HG02981 (cell line): ENCODE measurements around the gene KCNIP1.

Experiments used
- ATAC-seq: cut with Tn5 transposase; IDR thresholded peaks from one replicate; pipeline ENCODE4 v1.9.1; 2021; ENCODE audit warnings: mild to moderate bottlenecking, moderate library complexity; ENCODE audit not compliant: unreplicated experiment

KCNIP1 gene

DNA sequence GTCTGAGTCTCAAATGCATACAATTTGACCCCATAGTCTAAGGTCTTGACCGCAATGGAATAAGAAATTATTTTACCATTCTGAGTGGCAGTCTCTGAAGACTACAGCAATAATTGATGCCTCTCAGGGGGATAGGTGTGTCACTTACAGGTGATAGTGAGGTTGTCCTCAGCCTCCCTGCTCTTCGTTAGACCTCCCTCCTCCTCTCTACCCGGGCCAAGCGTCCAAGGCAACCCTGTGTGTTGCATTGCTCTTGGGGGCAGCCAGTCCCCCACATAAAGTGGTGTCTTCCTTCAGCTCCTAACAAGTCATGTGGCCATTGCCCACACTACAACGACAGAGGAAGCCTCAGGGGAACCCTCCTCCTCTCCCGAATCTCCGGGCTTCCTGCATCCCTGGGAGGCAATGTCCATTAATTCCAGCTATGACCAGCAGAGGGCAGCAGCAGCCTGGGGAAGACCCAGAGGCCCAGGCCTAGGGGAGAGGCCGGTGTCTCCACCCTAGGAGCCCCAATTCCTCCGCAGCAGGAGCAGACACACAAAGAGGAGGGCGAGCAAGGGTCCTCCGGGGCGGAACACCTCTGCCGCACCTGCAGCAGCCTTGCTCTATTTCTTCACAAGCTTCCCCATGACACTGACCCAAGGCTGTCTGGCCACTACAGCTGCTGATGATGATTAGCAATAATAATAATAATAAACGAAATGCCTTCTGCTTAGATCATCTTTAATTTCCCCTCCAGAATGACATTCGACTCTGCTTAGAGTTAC, 134.8 kb downstream of the KCNIP1 start:
- ATAC-seq: peak; percentile 68

DNA sequence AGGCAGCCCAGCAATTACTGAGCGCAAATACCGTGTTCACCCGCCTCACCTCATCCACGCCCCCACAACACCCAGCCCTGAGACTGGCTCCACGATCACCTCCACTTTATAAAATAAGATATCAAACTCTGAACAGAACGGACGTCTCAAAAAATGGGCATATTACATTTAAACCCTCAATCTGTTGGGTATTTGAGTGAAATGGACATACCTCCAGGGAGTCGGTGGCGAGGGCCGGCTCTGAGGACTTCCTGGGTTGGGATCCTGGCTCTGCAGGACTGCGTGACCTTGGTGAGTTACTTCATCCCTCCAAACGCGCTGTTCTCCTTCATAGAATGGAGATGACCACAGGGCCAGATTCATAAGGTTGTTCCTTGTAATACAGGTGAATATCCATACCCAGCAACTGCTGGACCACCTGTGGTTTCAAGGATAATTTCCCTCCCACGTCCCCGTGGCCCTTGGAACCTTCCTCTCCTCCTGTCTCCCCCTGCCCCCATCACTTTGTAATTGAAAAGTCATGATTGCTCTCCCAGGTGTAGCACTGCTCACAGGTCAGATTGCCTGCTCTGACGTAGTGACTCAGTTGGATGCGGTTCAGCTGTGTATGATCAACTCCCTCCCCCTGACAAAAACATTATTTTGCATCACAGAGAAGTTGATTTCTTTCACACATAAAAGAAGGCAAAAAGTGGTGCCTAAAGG, 135.6 kb downstream of the KCNIP1 start:
- no peak for ATAC-seq

DNA sequence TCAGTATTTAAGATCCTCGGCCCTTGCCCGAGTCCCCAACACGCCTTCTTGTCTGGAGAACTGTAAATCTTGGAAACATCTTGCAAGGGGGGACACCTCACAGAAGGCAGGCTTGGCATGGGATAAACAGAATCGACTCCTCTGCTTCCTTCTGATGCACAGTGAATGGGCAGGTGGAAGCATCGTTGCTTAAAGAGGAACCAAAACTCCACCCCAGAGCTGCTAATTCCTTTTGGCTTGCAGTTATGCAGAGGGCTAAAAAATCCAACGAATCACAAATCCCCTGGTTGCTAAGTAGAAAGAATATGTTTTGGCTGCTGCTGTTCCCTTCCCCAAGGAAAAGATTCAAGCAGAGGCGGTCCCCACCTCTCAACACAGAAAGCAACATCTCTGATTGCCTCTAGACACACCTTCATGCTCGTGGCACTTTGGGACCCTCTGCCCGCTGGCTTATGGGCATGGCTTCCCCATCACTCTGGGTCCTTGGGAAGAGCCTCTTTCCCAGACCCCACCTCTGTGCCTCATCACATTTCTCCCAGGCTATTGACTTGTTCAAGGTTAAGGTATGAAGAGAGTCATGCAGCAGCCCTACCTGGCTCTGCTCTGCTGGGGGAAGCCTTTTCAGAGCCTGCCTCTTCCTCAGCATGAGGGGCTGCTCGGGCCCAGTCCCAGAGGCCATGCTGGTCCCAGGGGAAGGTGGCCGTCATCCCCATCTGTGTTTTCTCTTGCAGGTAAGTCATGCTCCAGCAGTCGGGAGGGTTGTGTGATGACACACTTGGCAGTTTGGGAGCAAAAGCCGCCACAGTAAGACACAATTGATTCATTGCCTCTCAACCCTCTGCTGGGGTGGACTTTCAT, 137.1 kb downstream of the KCNIP1 start:
- ATAC-seq: no peak

DNA sequence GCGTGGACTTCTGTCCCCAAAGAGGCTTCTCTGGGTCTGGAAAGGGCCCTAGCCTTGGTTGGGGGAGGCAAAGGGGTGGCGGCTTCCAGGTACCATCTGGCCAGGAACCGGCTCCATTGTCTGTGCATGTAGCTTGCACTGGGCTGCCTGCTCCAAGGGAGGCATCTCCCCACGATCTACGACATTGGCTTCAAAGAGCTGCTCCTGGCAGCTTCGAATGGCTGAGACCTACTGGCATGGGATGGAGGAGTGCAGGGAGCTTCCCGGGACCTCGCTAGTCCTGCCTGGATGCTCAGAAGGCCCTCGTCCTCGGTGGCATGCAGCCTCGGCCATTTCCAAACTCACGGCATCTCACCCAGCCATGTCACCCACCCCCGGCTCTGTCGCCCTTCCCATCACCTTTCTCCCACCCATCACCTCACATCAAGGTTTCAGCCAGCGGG, 137.8 kb downstream of the KCNIP1 start:
- ATAC-seq: no peak

DNA sequence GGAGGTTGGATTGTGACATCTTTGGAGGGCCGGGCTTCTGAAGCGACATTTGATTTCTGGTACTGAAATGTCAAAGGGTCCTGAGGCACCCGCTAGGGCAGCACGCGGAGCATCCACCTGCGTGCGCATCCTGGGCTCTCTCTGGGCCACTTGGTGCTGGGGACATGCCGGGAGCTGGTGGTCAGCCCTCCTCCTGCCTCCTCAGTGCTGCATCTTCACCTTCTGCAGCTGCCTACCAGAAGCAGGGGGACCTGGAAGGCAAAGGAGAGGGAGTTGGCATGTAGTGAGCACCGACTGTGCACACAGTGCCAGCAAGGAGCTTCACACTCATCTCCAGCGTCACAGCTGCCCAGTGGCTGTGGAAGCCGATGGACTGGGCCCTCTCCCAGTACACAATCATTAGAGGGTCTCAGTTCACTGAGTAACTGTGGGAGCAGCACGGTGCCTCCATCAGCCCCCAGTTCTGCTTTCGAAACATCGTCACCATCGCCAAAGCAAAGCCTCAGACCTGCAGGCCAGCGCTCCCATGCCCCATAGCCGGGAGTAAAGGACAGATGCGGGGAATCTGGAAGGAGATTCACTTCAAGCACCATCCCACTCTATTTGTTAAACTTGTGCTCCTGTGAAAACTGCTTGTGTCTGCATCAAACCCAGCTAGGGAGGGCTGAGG, 138.4 kb downstream of the KCNIP1 start:
- no peak for ATAC-seq

DNA sequence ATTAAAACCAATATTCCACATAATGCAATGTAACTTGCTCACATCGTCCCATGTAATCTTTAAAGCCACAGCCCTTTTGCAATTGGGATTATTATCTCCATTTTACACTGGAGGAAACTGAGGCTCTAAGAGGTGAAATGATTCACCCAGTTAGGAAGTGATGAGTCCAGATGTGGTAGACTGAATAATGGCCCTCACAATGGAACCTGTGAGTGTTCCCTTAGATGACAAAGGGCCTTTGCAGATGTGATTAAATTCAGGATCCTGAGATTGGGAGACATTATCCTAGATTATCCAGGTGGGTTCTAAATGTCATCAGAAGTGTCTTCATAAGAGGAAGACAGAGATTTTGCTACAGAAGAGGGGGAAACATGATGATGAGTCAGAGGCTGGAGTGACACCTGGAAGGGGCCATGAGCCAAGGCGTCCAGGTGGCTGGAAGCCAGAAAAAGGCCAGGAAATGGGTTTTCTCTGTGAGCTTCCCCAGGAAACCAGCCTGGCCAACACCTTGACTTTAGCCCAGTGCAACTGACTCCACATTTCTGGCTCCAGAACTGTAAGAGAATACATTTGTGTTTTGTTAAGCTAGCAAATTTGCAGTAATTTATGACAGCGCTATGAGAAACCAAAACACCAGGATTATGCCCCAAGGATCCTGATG, 139.1 kb downstream of the KCNIP1 start:
- no peak for ATAC-seq

DNA sequence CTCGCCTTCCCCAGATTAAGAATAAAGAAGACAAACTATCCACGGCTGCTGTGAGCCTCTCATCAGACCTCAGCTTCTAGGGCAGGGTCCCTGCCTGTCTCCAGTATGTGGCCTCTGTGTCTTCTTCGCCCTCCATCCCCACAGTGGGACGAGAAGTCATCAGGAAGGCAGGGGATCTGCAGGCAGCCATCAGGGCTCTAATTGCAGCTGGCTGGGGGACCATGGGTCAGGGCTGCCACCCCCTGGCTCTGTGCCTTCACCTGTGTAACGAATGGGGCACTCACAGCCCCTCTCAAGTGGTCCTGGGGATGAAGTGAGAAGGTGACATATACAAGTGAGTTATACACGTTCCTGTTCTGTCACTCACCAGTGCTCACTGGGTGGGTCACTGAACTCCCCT, 139.8 kb downstream of the KCNIP1 start:
- no peak for ATAC-seq

DNA sequence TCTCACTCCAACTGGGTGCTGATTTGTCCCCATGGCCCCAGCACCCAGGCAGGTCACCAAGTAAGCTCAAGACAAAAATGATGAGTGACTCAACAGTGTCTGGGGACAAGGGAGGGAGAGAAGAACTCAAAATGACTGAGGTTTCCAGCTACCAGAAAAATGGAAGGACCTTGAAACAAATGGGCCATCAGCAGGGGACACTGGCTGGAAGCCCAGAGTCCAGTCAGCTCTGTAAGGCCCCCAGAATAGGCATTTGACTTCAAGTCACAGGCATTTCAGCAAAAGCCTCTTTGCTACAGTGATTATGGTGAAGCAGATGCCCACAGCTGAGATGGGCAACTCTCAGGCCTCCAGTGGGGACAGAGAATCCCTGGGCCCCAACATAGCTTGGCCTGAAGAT, 140.7 kb downstream of the KCNIP1 start:
- ATAC-seq: no peak

DNA sequence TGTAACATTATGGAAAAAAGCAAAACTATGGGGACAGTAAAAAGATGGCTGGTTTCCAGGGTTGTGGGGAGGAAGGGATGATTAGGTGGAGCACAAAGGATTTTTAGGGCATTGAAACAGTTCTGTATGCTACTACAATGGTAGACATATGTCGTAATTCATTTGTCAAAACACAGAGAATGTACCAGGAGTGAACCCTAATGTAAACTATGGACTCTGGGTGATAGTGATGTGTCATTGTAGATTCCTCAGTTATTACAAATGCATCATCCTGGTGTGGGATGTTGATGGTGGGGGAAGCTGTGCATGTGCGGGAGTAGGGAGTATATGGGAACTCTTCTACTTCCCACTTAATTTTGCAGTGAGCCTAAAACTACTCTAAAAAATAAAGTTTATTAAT, 144.7 kb downstream of the KCNIP1 start:
- ATAC-seq: no peak

DNA sequence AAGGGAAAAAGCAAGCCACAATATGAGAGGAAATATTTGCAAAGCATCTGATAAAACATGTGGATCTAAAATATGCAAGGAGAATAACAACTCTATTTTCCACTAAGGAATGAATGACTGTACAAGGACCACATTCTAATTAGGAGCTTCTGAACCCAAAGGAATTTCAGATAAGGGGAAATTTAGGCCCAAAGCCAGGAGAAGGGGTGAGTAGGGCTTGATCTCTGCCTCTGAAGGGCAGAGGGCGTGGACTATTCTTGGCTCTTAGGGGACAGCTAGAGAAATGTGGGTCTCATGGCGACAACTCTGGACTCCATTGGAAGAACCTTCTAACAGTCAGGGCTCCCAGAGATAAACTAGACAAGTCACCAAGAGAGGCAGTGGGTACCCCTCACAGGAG, 147.0 kb downstream of the KCNIP1 start:
- no peak for ATAC-seq

DNA sequence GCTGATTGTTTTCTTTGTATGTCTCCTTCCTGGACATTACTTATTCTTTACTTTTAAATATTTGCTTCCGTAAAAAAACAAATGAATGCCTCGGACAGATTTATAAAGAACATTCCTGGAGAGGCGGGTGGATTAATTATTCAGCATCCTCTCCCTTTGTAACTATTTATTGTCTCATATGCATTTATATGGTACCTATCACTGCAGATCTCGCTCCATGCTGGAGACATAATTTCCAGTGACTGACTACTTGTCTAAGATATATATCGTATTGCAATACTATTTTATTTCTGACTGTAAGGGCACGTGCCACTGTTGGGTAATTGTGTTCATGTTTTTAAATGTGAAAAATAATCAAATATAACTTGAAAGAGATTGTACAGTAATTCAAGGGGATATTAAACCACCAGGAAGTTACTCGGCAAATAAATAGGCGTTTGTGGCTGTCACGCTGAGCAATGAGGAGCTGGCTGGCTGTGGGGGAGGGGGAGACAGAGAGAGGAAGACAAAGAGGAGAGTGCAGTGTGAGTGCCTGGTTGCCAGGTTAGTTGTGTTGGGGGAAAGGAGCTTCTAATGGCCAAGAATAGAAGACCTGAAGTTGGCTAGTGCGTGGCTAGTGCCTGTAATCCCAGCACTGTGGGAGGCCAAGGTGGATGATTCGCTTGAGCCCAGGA, 147.9 kb downstream of the KCNIP1 start:
- no peak for ATAC-seq

DNA sequence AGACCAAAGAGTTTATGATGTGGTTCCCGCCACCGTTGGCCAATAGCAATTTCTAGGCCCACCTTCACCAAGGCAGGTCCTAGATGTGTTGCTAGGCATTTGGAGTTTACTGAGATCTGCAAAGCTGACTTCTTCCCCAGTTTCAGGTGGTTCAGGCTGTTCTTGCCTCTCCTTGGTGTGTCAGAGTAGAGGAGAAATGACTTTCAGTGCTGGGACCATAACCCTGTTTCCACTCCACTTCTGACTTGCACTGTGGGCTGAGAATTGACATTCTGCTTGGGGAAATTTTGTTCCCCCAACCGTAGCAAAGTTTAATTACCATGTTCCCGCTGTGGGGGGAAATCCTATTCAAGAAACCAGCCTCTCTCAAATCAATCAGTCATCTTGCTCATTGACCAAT, 151.7 kb downstream of the KCNIP1 start:
- ATAC-seq: no peak

DNA sequence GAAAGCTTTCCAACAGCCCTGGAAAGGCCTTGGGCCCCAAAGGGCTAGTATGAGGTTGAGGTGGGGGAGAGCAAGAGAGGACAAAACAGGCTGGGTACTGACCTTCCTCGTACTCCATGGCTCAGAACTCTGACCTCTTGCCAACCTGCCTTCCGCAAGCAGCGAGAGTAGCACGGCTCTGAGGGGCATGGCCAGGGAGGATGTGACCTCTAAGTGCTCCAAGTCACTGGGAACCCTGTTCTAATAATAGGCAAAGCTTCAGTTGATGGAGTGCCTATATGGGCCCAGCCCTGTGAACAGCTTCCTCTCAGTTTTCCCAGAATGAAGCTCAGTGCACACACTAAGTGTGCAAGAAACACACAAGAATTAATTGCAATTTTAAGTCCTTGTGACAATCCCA, 152.1 kb downstream of the KCNIP1 start:
- ATAC-seq: no peak

DNA sequence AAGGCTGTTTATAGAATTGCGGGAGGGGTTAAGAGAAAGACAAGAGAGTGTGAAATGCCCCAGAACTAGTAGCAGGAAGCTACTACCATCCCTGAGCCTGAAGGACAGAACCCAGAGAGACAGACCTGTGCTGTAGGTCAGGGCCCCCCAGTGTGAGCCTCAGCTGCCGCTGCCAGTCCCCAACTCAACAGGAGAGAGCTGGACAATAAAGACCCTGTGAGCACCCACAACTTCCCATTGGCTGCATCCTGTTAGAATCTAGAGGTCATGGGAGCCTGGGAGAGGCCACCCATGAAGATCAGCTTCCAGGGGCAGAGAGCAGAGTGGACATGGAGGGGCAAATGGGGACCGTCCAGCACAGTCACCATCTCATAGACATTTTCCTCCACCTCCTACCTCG, 152.5 kb downstream of the KCNIP1 start:
- no peak for ATAC-seq

DNA sequence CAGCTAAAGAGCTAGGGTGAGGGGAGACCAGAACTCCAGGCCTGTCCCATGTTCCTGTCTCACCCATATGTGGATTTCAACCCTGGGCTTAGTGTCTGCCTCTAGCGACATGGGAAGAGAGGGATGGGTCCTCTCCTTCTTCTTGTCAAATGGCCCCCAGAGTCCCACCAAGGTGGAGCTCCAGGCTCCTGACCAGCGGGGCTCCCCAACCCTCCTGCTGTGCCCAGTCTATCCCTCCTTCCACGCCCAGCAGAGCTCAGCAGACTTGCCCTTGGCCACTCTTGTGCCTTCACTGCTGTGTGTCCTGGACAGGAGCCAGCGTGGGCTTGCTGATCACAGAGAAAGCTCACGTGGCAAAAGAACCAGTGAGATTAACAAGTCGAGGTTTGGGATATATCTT, 156.7 kb downstream of the KCNIP1 start:
- ATAC-seq: no peak

DNA sequence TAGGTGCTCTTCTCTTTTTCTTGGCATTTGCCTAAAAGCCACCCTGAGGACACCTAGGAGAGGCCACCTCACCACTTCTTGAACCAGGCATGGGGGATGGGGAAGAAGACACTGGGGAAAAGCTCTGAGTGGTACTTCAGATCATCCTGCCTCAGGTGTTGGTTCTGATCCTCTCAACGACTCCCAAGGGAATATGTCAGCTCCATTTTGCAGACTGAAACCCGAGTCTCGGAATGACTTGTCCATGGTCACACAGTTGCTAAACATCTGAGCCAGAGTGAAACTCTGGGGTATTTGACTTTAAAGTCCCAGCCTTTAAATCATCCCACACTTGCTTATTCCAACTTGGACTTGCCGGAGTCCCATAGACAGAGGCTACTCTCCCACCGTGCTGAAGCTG, 159.1 kb downstream of the KCNIP1 start:
- no peak for ATAC-seq

DNA sequence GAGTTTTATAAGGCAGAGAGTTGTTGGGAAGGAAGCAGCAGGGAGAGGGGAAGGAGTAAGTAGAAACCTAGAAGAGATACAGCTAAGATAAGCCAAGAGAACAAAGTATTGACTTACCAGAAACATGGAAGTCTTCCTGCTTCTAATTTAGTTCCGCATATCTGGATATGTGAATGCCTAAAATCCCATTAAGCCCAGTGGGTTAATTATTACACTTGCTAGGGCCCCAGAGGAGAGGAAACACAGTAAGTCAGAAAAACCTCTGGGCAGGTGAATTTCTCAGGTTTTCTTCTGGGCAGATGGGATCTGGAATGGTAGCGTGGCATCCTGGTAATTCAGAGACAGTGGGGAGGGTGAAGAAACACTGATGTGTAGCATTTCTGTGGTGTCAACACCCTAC, 175.0 kb downstream of the KCNIP1 start:
- ATAC-seq: no peak

DNA sequence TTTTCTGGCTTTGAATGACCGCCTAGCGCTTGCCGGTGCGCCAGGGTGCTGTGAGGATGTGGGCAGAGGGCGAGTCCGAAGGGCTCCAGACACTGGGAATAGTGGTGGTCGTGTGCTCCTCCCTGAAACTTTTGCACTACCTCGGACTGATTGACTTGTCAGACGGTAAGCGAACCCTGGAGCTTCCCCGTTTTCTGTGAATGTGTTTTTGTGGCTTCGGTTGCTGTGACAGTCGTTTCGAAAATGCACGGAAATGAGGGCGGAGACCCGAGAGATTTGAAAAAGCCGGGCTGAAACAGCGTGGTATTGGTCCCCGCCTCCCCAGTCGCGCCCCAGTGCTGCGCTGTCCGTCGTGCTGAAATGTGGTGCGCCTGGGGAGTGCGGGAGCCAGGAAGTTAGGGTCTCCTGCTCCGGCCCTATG, 177.2 kb downstream of the KCNIP1 start:
- ATAC-seq: peak; percentile 89

DNA sequence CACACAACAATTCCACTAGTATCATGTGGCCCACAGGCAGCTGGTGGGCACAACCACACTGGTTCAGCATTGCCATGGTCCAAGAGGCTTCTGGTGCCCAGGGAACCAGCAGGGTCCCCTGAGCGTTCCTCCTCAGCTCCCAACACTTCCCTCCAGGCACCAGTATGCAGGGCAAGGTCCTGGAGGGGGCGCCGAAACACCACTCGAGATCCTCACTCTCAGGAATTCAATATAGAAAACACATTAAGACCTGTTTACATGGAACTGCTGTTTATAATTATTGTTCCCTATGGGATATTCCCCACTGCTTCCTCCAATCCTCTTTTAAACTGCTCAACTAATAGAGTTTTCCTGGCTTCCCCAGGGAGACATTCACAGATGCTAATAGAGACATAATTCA, 187.8 kb downstream of the KCNIP1 start:
- ATAC-seq: no peak

DNA sequence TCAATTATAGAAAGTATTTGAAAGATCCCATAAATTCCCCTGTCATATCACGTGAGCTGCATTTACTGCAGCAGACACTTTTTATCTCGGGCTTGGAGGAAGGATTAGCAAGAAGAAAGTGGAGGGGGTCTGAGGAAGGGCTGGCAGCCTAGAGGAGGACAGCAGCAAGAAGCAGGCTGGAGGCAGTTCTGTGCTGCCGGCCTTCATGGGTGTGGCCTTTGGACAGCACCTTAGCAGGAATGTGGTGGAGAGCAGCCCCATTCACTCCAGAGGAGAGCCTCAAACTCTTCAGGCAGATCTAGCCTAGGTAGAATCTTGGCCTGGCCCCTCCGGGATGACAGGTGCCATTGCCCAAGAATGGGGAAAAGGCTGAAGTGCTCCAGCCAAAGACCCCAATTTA, 189.9 kb downstream of the KCNIP1 start:
- ATAC-seq: no peak
